G401 (cell line): ENCODE measurements around the gene TMEM253. TPM values are rescaled to one million over a fixed set of nuclear protein-coding genes. Genes with fewer than 3 reads are reported as not detected.

Source experiments
- DNase-seq: peaks from one replicate; pipeline ENCODE4 v3.0.0-alpha.2; 2015; ENCODE audit warnings: low spot score
- in situ Hi-C: cut with HindIII; loops from 2 replicates; pipeline ENCODE4 v1.10.0; 2016; ENCODE audit warnings: low sequenced_read_pairs, mixed read lengths
- total RNA-seq: library from RNA; depleted of rRNA; stranded (reverse); fragments of >200 nt; shearing (Covaris generic); gene quantifications from 2 replicates; pipeline ENCODE4 v1.2.3, GENCODE V29; 2014; rRNA removed

Gene TMEM253
- not detected in 2 replicates for total RNA-seq

GRCh38 chr14:21100931-21101330, at the start of gene TMEM253:
Gene TMEM253 (plus strand): TSS chr14:21101066. CDS start chr14:21101344, 278 bp downstream.
- no peak for DNase-seq
- in situ Hi-C loops = no loop called here

GRCh38 chr14:21053184-21054122, 47.4 kb upstream of the TMEM253 start:
- in situ Hi-C loops = no loop called here
- DNase-seq = no peak

GRCh38 chr14:21054123-21054767, 46.6 kb upstream of the TMEM253 start:
- in situ Hi-C loops = no loop called here

GRCh38 chr14:21054768-21055145, 46.1 kb upstream of the TMEM253 start:
- DNase-seq = no peak
- in situ Hi-C loops = no loop called here

More at GRCh38 chr14:21054123-21054767, 46.6 kb upstream of the TMEM253 start:
- no peak for DNase-seq

- no peak for DNase-seq
- in situ Hi-C loops = no loop called here
These were observed 45.3 kb upstream of the TMEM253 start for GRCh38 chr14:21055432-21056117.

GRCh38 chr14:21056520-21057163, 44.2 kb upstream of the TMEM253 start:
- in situ Hi-C loops = no loop called here
- DNase-seq = no peak

- in situ Hi-C loops = no loop called here
- DNase-seq = no peak
These were observed 42.8 kb upstream of the TMEM253 start, which contains the start of gene RNASE8 for GRCh38 chr14:21057803-21058675. Gene RNASE8 (plus strand): TSS chr14:21057822. CDS start chr14:21057893, 71 bp downstream.

- DNase-seq = no peak
- in situ Hi-C loops = no loop called here
These were observed 42.0 kb upstream of the TMEM253 start for GRCh38 chr14:21058903-21059302.

GRCh38 chr14:21059842-21060613, 40.8 kb upstream of the TMEM253 start:
- DNase-seq = no peak
- in situ Hi-C loops = no loop called here

GRCh38 chr14:21060614-21061346, 40.1 kb upstream of the TMEM253 start:
- in situ Hi-C loops = no loop called here
- no peak for DNase-seq

GRCh38 chr14:21061347-21061668, 39.6 kb upstream of the TMEM253 start:
- in situ Hi-C loops = no loop called here
- DNase-seq = no peak

- in situ Hi-C loops = no loop called here
These were observed 37.4 kb upstream of the TMEM253 start for GRCh38 chr14:21063479-21063878.

GRCh38 chr14:21066882-21067502, 33.9 kb upstream of the TMEM253 start:
- in situ Hi-C loops = no loop called here
- DNase-seq = peak; percentile 27

More at GRCh38 chr14:21063479-21063878, 37.4 kb upstream of the TMEM253 start:
- DNase-seq = no peak

GRCh38 chr14:21068521-21069387, 32.1 kb upstream of the TMEM253 start:
- peak; percentile 83 for DNase-seq
- in situ Hi-C loops = no loop called here

- peak; percentile 62 for DNase-seq
- in situ Hi-C loops = no loop called here
These were observed 31.3 kb upstream of the TMEM253 start for GRCh38 chr14:21069388-21070082.
